ENCODE data around the gene NANS.

DNA sequence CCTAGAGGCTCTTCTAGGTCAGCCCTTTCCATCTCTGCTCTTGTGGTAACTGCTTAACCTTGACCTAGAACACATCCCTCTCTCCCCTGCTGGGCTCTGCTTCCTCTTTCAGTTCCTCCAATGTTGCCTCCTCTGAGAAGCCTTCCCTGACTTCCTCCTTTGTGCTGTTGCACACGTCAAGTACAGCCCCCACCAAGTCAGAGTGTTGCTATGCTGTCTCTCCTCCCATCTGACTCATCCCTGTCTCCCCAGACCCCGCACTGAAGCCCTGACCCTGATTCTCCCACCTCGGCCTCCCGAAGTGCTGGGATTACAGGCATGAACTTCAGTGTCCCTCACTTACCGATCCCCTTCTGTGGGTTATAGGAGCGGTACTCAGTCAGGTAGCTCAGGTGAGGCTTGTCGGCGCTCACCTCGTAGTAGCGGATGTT is 72.9 kb downstream of the NANS start:
- TF ChIP-seq, protein P1, sequence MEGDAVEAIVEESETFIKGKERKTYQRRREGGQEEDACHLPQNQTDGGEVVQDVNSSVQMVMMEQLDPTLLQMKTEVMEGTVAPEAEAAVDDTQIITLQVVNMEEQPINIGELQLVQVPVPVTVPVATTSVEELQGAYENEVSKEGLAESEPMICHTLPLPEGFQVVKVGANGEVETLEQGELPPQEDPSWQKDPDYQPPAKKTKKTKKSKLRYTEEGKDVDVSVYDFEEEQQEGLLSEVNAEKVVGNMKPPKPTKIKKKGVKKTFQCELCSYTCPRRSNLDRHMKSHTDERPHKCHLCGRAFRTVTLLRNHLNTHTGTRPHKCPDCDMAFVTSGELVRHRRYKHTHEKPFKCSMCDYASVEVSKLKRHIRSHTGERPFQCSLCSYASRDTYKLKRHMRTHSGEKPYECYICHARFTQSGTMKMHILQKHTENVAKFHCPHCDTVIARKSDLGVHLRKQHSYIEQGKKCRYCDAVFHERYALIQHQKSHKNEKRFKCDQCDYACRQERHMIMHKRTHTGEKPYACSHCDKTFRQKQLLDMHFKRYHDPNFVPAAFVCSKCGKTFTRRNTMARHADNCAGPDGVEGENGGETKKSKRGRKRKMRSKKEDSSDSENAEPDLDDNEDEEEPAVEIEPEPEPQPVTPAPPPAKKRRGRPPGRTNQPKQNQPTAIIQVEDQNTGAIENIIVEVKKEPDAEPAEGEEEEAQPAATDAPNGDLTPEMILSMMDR (IDR thresholded peaks at IDR 0.05): no peak
- TF ChIP-seq POLR2A (IDR thresholded peaks at IDR 0.05): no peak
